SK-N-SH (cell line): Measurements from ENCODE around the gene C1orf52. TPM values are rescaled to one million over a fixed set of nuclear protein-coding genes. Genes with fewer than 3 reads are reported as not detected.

Experiments used
- CTCF ChIA-PET: fragments of 300-600, 350-600 bp; formaldehyde crosslinking; extraction: SDS; loops from one replicate; lab custom pipeline; 2021; lab: Yijun Ruan, JAX
- POLR2A ChIA-PET: fragments of 350-600 bp; sonication (Branson Sonifier 250); formaldehyde crosslinking; extraction: SDS; loops from one replicate; lab custom pipeline; 2020; ENCODE audit warnings: antibody characterized with exemption, inconsistent platforms; lab: Yijun Ruan, JAX
- DNase-seq: peaks from one replicate; pipeline ENCODE4 v3.0.0; 2012
- H2AFZ ChIP-seq: fragments of 200-600 bp; sonication (generic); 2 replicates; pipeline ENCODE4 v1.8.1; 2016; ENCODE audit warnings: antibody characterized with exemption, mild to moderate bottlenecking, low read depth
- H3F3A ChIP-seq: fragments of 200-600 bp; sonication (generic); replicated peaks from 2 replicates; pipeline ENCODE3; 2016; ENCODE audit warnings: antibody characterized with exemption, mild to moderate bottlenecking; ENCODE audit not compliant: insufficient read depth
- H3K27ac ChIP-seq, 2 experiments: fragments of 200-500 bp in 1 of 2; fragments of 200-600 bp in 1 of 2; sonication (Bioruptor generic) in 1 of 2; sonication (generic), shearing (Covaris generic) in 1 of 2; 2 replicates each; pipeline versions ENCODE4 v1.5.1 to v1.6.1; 2014 to 2016; ENCODE audit warnings: low read depth in 2 of 2, inconsistent platforms in 1 of 2, low read length in 1 of 2, mild to moderate bottlenecking in 1 of 2, mixed read lengths in 1 of 2
- H3K27me3 ChIP-seq: fragments of 200-600 bp; sonication (generic), shearing (Covaris generic); 2 replicates; pipeline ENCODE4 v1.6.1; 2016; ENCODE audit warnings: mixed run types; ENCODE audit not compliant: insufficient read depth
- H3K36me3 ChIP-seq, 2 experiments: fragments of 200-500 bp in 1 of 2; fragments of 200-600 bp in 1 of 2; sonication (Bioruptor generic) in 1 of 2; sonication (generic) in 1 of 2; replicated peaks in 1 of 2; 2 replicates each; pipeline versions ENCODE3 to v1.5.1; 2014 to 2016; ENCODE audit warnings: low read length in 1 of 2, mild to moderate bottlenecking in 1 of 2; ENCODE audit not compliant: insufficient read depth in 2 of 2, control insufficient read depth in 1 of 2
- H3K4me1 ChIP-seq, 2 experiments: fragments of 200-500 bp in 1 of 2; fragments of 200-600 bp in 1 of 2; sonication (Bioruptor generic) in 1 of 2; sonication (generic), shearing (Covaris generic) in 1 of 2; 2 replicates each; pipeline versions ENCODE4 v1.5.1 to v1.6.1; 2014 to 2016; ENCODE audit warnings: low read depth in 1 of 2, low read length in 1 of 2, mixed run types in 1 of 2; ENCODE audit not compliant: insufficient read depth in 2 of 2, control insufficient read depth in 1 of 2
- H3K4me2 ChIP-seq: fragments of 200-600 bp; sonication (generic), shearing (Covaris generic); 2 replicates; pipeline ENCODE4 v1.6.1; 2017; ENCODE audit warnings: mixed run types
- H3K4me3 ChIP-seq, 2 experiments: fragments of 200-500 bp in 1 of 2; fragments of 200-600 bp in 1 of 2; sonication (Bioruptor generic) in 1 of 2; sonication (generic), shearing (Covaris generic) in 1 of 2; 2 replicates each; pipeline versions ENCODE4 v1.5.1 to v1.8.1; 2014 to 2016; ENCODE audit warnings: low read depth in 2 of 2, inconsistent platforms in 1 of 2, low read length in 1 of 2, mild to moderate bottlenecking in 1 of 2, mixed read lengths in 1 of 2, moderate library complexity in 1 of 2
- H3K79me2 ChIP-seq: fragments of 200-600 bp; sonication (generic); 2 replicates; pipeline ENCODE4 v1.8.1; 2017; ENCODE audit warnings: mild to moderate bottlenecking; ENCODE audit not compliant: insufficient read depth
- H3K9ac ChIP-seq: fragments of 200-600 bp; sonication (generic); 2 replicates; pipeline ENCODE4 v1.6.1; 2017; ENCODE audit warnings: mixed run types
- H3K9me2 ChIP-seq: fragments of 200-600 bp; sonication (generic); 2 replicates; pipeline ENCODE4 v1.6.1; 2017; ENCODE audit warnings: mixed run types
- H3K9me3 ChIP-seq: fragments of 200-600 bp; sonication (generic); 2 replicates; pipeline ENCODE4 v1.6.1; 2017; ENCODE audit warnings: mixed run types, mild to moderate bottlenecking, moderate library complexity
- H4K20me1 ChIP-seq: fragments of 200-600 bp; sonication (generic); 2 replicates; pipeline ENCODE4 v1.6.1; 2017; ENCODE audit warnings: mild to moderate bottlenecking, mixed run types; ENCODE audit not compliant: insufficient read depth
- CHD2 ChIP-seq: fragments of 150-350 bp; IDR thresholded peaks from 2 replicates; pipeline ENCODE4 v1.6.1; 2018; ENCODE audit warnings: low read length; ENCODE audit not compliant: partially characterized antibody
- ELF1 ChIP-seq: IDR thresholded peaks from 2 replicates; pipeline ENCODE4 v1.4.0; 2012
- EZH2phosphoT487 ChIP-seq: fragments of 200-600 bp; sonication (generic); IDR thresholded peaks from 2 replicates; pipeline ENCODE4 v1.6.1; 2017; ENCODE audit warnings: low read depth, mixed run types, mild to moderate bottlenecking, antibody characterized with exemption, moderate library complexity, borderline replicate concordance
- FOSL2 ChIP-seq: IDR thresholded peaks from 2 replicates; pipeline ENCODE4 v1.4.0; 2012; ENCODE audit warnings: low read depth, mild to moderate bottlenecking, moderate library complexity, borderline replicate concordance
- FOXJ3 ChIP-seq: sonication (generic); formaldehyde crosslinking; IDR thresholded peaks from 2 replicates; pipeline ENCODE4 v1.5.1; 2020; ENCODE audit warnings: mild to moderate bottlenecking, missing genetic modification reagents
- FOXM1 ChIP-seq: IDR thresholded peaks from 2 replicates; pipeline ENCODE4 v1.4.0; 2012; ENCODE audit warnings: low read depth, mild to moderate bottlenecking
- GABPA ChIP-seq: IDR thresholded peaks from 2 replicates; pipeline ENCODE4 v1.4.0; 2012; ENCODE audit warnings: low read depth, mild to moderate bottlenecking
- JUND ChIP-seq: IDR thresholded peaks from 2 replicates; pipeline ENCODE4 v1.4.0; 2012
- MXI1 ChIP-seq: IDR thresholded peaks from 2 replicates; pipeline ENCODE4 v1.6.1; 2012; ENCODE audit warnings: mild to moderate bottlenecking, low read depth, low read length, improper control_type of control experiment
- NFIC ChIP-seq: IDR thresholded peaks from 2 replicates; pipeline ENCODE4 v1.4.0; 2012; ENCODE audit warnings: borderline replicate concordance
- NRF1 ChIP-seq: IDR thresholded peaks from 2 replicates; pipeline ENCODE4 v1.6.1; 2012; ENCODE audit warnings: low read depth, mild to moderate bottlenecking, low read length
- RAD21 ChIP-seq: IDR thresholded peaks from 2 replicates; pipeline ENCODE4 v1.6.1; 2012; ENCODE audit warnings: mild to moderate bottlenecking, low read length
- REST ChIP-seq: IDR thresholded peaks from 2 replicates; pipeline ENCODE4 v1.6.1; 2012; ENCODE audit warnings: mild to moderate bottlenecking, low read depth, low read length, moderate library complexity
- RXRA ChIP-seq: IDR thresholded peaks from 2 replicates; pipeline ENCODE4 v1.4.0; 2012; ENCODE audit warnings: low read depth, mild to moderate bottlenecking, borderline replicate concordance
- SIN3A ChIP-seq: IDR thresholded peaks from 2 replicates; pipeline ENCODE4 v1.6.1; 2012; ENCODE audit warnings: low read depth, mild to moderate bottlenecking, low read length, moderate library complexity, borderline replicate concordance
- SMC3 ChIP-seq: IDR thresholded peaks from 2 replicates; pipeline ENCODE4 v1.6.1; 2012; ENCODE audit warnings: low read depth, low read length, improper control_type of control experiment
- TAF1 ChIP-seq: IDR thresholded peaks from 2 replicates; pipeline ENCODE4 v1.6.1; 2012; ENCODE audit warnings: low read depth, mild to moderate bottlenecking, low read length, moderate library complexity, borderline replicate concordance
- WGBS: methylation state at CpG from one replicate; pipeline ENCODE4 v1.1.6; 2017; ENCODE audit warnings: low lambda C conversion rate; 5-methylcytosine and 5-hydroxymethylcytosine counted together
- polyA plus RNA-seq, 3 experiments: library from polyadenylated mRNA; depleted of rRNA; stranded (reverse); fragments of >200 nt; gene quantifications; 2 replicates each; pipeline ENCODE4 v1.2.3, GENCODE V29; 2012
- TF ChIP-seq, protein P1 (sequence below): IDR thresholded peaks from 2 replicates; pipeline ENCODE4 v1.4.0; 2012; ENCODE audit warnings: low read depth, borderline replicate concordance

C1orf52 gene
- polyA plus RNA-seq, 1 of the 3 experiments (the other 2 are of a cell fraction): 23.4 TPM

GRCh38 chr1:85219853-85220610, 39.4 kb downstream of the C1orf52 start:
- POLR2A ChIA-PET: no interaction called here
- no peak overlapping the region for H3K9ac ChIP-seq
- no peaks in the 10 kb centered on the region for H3K9me2 ChIP-seq
- peaks cover 4% of the 10 kb centered on the region for H3F3A ChIP-seq
- CTCF ChIA-PET: interaction anchor here (1.4 kb wide), 1 partner anchor 35 kb away, joined by 5 read pairs; no protein-coding TSS in a partner anchor
- H3K4me3 ChIP-seq: no peak overlapping the region
- DNase-seq: no peak
- no peaks in the 10 kb centered on the region for H4K20me1 ChIP-seq
- no peaks in the 10 kb centered on the region for H3K79me2 ChIP-seq
- TF ChIP-seq, protein P1, sequence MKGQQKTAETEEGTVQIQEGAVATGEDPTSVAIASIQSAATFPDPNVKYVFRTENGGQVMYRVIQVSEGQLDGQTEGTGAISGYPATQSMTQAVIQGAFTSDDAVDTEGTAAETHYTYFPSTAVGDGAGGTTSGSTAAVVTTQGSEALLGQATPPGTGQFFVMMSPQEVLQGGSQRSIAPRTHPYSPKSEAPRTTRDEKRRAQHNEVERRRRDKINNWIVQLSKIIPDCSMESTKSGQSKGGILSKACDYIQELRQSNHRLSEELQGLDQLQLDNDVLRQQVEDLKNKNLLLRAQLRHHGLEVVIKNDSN: no peak
- TF ChIP-seq REST (no peak), SIN3A (no peak), NRF1 (no peak), MXI1 (no peak)
- no peak overlapping the region for H2AFZ ChIP-seq
- H3K27me3 ChIP-seq: peaks cover 40% of the 10 kb centered on the region
- H3K4me1 ChIP-seq: no peaks in the 10 kb centered on the region
- no peak overlapping the region for H3K27ac ChIP-seq
- WGBS: 11% methylated on average over 2 of the region's 2 CpGs
- H3K4me2 ChIP-seq: no peak overlapping the region
- H3K9me3 ChIP-seq: no peaks in the 10 kb centered on the region
- no peaks in the 10 kb centered on the region for H3K36me3 ChIP-seq

- POLR2A ChIA-PET: no interaction called here
- H3K4me3 ChIP-seq: no peak overlapping the region
Observed at GRCh38 chr1:85216697-85217096, 42.8 kb downstream of the C1orf52 start.

More at GRCh38 chr1:85216697-85217096, 42.8 kb downstream of the C1orf52 start:
- Histone ChIP-seq H3K9me2 (no peaks in the 10 kb centered on the region), H3K36me3 (no peaks in the 10 kb centered on the region), H3K4me2 (no peak overlapping the region), H3F3A (no peaks in the 10 kb centered on the region), H3K27me3 (peaks cover 34% of the 10 kb centered on the region), H3K79me2 (no peaks in the 10 kb centered on the region), H3K9me3 (no peaks in the 10 kb centered on the region), H3K9ac (no peak overlapping the region), H2AFZ (no peak overlapping the region), H4K20me1 (no peaks in the 10 kb centered on the region), H3K4me1 (no peaks in the 10 kb centered on the region), H3K27ac (no peak overlapping the region)
- CTCF ChIA-PET: interaction anchor here (1.2 to 1.3 kb wide), 2 partner anchors 11 to 38 kb away, joined by 3 to 4 read pairs; no protein-coding TSS in a partner anchor
- TF ChIP-seq JUND: no peak
- TF ChIP-seq SMC3: no peak
- no peak for TF ChIP-seq GABPA
- TF ChIP-seq CHD2: no peak
- TF ChIP-seq EZH2phosphoT487: no peak
- TF ChIP-seq ELF1: no peak
- TF ChIP-seq NFIC: no peak
- TF ChIP-seq REST: no peak
- TF ChIP-seq RXRA: no peak
- TF ChIP-seq RAD21: no peak
- no peak for TF ChIP-seq FOXM1
- no peak for TF ChIP-seq FOSL2
- TF ChIP-seq FOXJ3 (CRISPR knock-in tag): no peak
- TF ChIP-seq TAF1: no peak
- TF ChIP-seq SIN3A: no peak
- no peak for TF ChIP-seq NRF1
- no peak for DNase-seq
